ENCODE results near the gene TYW1B.

- TF ChIP-seq POLR2A (IDR thresholded peaks at IDR 0.05) (no peak), CTCF (IDR thresholded peaks at IDR 0.05) (no peak)
These were observed 74.2 kb downstream of the TYW1B start for GRCh38 chr7:72753781-72754180.
